Loucy (cell line): ENCODE measurements around the gene MTSS2.

ENCODE experiments used
- EZH2phosphoT487 ChIP-seq: fragments of 200-600 bp; IDR thresholded peaks from 2 replicates; pipeline ENCODE4 v1.6.1; 2018; ENCODE audit warnings: antibody characterized with exemption, mild to moderate bottlenecking, moderate library complexity, borderline replicate concordance
- TF ChIP-seq, protein P1 (sequence below): fragments of 200-600 bp; sonication (generic); conservative IDR thresholded peaks from 2 replicates; pipeline ENCODE4 v1.5.1; 2014; ENCODE audit warnings: mild to moderate bottlenecking, antibody characterized with exemption, low read length

DNA sequence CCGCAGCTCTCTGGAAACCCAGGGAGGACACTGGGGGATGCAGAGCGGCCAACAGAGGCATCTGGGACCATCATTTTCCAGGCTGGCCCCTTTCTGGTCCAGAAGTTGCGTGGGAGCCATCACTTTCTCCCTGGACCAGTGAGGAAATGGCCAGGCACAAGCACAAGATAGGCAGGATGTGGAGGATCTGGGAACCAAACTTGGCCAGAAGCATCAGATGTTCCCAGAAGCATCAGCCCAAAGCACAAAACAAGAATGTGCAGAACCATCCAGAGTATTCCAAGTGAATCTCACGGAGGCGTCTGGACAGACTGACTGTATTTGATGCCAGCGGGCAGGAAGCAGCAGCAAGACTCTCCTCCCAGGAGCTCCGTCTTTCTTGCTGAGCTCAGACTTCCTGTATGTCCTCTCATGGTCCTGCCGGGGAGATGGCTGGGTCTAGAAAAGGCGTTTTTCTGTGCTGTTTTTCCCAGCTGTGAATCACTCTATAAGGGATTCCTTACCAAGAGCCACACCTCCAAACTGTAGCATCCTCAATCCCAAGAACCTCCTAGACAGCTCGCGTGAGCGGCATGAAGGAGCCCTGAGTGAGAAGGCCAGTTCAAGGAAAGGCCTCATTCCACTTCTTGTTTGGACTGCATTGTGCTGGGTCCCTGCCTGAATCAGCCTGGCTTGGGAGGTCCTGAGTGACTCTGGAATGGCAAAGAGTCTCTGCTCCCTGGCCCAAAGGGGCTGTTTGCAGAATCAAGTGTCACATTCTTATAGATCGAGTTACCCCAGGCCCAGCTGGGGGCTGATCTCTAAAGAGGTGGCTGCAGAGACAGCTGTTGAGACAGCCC, 49.5 kb upstream of the MTSS2 start:
- TF ChIP-seq, protein P1, sequence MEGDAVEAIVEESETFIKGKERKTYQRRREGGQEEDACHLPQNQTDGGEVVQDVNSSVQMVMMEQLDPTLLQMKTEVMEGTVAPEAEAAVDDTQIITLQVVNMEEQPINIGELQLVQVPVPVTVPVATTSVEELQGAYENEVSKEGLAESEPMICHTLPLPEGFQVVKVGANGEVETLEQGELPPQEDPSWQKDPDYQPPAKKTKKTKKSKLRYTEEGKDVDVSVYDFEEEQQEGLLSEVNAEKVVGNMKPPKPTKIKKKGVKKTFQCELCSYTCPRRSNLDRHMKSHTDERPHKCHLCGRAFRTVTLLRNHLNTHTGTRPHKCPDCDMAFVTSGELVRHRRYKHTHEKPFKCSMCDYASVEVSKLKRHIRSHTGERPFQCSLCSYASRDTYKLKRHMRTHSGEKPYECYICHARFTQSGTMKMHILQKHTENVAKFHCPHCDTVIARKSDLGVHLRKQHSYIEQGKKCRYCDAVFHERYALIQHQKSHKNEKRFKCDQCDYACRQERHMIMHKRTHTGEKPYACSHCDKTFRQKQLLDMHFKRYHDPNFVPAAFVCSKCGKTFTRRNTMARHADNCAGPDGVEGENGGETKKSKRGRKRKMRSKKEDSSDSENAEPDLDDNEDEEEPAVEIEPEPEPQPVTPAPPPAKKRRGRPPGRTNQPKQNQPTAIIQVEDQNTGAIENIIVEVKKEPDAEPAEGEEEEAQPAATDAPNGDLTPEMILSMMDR: no peak
- no peak for TF ChIP-seq EZH2phosphoT487
